Liver (tissue), 3 donors: ENCODE measurements around the gene PGPEP1.

Experiments used
- GABPA ChIP-seq, 2 donors: IDR thresholded peaks in 1 of 2; conservative IDR thresholded peaks in 1 of 2; 2 replicates each; pipeline ENCODE4 v1.6.1; 2016; ENCODE audit warnings: antibody characterized with exemption in 2 of 2, mild to moderate bottlenecking in 1 of 2, moderate library complexity in 1 of 2
- RXRA ChIP-seq, 2 donors: IDR thresholded peaks; 2 replicates each; pipeline ENCODE4 v1.6.1; 2017 to 2018; ENCODE audit warnings: antibody characterized with exemption in 2 of 2, mild to moderate bottlenecking in 1 of 2
- TAF1 ChIP-seq: conservative IDR thresholded peaks from 2 replicates; pipeline ENCODE4 v1.6.1; 2016; ENCODE audit warnings: antibody characterized with exemption, mild to moderate bottlenecking
- YY1 ChIP-seq: IDR thresholded peaks from 2 replicates; pipeline ENCODE4 v1.6.1; 2016; ENCODE audit warnings: antibody characterized with exemption, mild to moderate bottlenecking
- TF ChIP-seq, protein P1 (sequence below): fragments of 150-350 bp; IDR thresholded peaks from 2 replicates; pipeline ENCODE4 v1.5.1; 2017; ENCODE audit warnings: improper control_type of control experiment, low read depth, low read length; ENCODE audit not compliant: missing input control
- TF ChIP-seq, protein P2 (sequence below): IDR thresholded peaks from 2 replicates; pipeline ENCODE4 v1.6.1; 2016; ENCODE audit warnings: antibody characterized with exemption, mild to moderate bottlenecking
- TF ChIP-seq, protein P3 (sequence below): IDR thresholded peaks from 2 replicates; pipeline ENCODE4 v1.6.1; 2016; ENCODE audit warnings: antibody characterized with exemption
- donor health status: healthy.
- donor health status: healthy.

DNA sequence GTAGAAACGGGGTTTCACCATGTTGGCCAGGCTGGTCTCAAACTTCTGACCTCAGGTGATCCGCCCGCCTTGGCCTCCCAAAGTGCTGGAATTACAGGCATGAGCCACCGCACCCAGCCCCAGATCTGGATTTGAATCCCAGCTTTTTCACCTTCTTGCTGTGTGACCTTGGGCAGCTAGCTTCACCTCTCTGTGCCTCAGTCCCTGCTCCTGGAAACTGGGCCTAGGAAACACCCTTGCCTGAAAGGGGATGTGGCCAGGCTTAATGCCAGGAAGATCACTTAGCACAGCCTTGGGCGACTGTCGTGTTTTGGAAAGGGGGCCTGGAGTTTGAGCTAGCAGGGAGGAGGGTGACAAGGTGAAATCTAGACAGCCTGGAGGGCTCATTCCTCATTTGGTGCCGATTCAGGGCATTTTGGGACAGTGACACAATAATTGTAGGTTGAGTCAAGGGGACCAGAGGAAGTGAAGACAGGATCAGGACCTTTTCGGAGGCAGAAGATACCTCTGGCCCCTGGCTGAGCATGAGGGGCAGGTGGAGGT is 1.8 kb downstream of the PGPEP1 start:
- TF ChIP-seq, protein P1, sequence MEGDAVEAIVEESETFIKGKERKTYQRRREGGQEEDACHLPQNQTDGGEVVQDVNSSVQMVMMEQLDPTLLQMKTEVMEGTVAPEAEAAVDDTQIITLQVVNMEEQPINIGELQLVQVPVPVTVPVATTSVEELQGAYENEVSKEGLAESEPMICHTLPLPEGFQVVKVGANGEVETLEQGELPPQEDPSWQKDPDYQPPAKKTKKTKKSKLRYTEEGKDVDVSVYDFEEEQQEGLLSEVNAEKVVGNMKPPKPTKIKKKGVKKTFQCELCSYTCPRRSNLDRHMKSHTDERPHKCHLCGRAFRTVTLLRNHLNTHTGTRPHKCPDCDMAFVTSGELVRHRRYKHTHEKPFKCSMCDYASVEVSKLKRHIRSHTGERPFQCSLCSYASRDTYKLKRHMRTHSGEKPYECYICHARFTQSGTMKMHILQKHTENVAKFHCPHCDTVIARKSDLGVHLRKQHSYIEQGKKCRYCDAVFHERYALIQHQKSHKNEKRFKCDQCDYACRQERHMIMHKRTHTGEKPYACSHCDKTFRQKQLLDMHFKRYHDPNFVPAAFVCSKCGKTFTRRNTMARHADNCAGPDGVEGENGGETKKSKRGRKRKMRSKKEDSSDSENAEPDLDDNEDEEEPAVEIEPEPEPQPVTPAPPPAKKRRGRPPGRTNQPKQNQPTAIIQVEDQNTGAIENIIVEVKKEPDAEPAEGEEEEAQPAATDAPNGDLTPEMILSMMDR, result no peak
- no peak for TF ChIP-seq TAF1
- no peak for TF ChIP-seq GABPA (IDR thresholded peaks at IDR 0.05 in 1 of 2, conservative IDR thresholded peaks at IDR 0.05 in 1 of 2)
- TF ChIP-seq, protein P2, sequence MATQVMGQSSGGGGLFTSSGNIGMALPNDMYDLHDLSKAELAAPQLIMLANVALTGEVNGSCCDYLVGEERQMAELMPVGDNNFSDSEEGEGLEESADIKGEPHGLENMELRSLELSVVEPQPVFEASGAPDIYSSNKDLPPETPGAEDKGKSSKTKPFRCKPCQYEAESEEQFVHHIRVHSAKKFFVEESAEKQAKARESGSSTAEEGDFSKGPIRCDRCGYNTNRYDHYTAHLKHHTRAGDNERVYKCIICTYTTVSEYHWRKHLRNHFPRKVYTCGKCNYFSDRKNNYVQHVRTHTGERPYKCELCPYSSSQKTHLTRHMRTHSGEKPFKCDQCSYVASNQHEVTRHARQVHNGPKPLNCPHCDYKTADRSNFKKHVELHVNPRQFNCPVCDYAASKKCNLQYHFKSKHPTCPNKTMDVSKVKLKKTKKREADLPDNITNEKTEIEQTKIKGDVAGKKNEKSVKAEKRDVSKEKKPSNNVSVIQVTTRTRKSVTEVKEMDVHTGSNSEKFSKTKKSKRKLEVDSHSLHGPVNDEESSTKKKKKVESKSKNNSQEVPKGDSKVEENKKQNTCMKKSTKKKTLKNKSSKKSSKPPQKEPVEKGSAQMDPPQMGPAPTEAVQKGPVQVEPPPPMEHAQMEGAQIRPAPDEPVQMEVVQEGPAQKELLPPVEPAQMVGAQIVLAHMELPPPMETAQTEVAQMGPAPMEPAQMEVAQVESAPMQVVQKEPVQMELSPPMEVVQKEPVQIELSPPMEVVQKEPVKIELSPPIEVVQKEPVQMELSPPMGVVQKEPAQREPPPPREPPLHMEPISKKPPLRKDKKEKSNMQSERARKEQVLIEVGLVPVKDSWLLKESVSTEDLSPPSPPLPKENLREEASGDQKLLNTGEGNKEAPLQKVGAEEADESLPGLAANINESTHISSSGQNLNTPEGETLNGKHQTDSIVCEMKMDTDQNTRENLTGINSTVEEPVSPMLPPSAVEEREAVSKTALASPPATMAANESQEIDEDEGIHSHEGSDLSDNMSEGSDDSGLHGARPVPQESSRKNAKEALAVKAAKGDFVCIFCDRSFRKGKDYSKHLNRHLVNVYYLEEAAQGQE, result no peak
- no peak for TF ChIP-seq RXRA (IDR thresholded peaks at IDR 0.05)
- TF ChIP-seq YY1, result no peak
- TF ChIP-seq, protein P3, sequence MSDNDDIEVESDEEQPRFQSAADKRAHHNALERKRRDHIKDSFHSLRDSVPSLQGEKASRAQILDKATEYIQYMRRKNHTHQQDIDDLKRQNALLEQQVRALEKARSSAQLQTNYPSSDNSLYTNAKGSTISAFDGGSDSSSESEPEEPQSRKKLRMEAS, result no peak
